ENCODE data around the gene CCR6. TPM values are rescaled to one million over a fixed set of nuclear protein-coding genes. Genes with fewer than 3 reads are reported as not detected.
A peak's percentile ranks its signal among the peaks of the same experiment; 100 is the strongest.

CCR6 gene
- total and polyA plus RNA-seq, 2 of the 13 experiments (the other 11 are each of a cell fraction or from before 2014, with no cell fraction given) = 4.5 to 8.7 TPM

- TF ChIP-seq BHLHE40 (IDR thresholded peaks at IDR 0.05; ENCODE audit: low read length) (no peak), RERE (CRISPR knock-in tag; IDR thresholded peaks at IDR 0.05; ENCODE audit: low read depth) (no peak)
Measured at GRCh38 chr6:167094436-167094819, 28.5 kb upstream of the CCR6 start (continued).

- BruUV-seq (replicated peaks) = no TSS peak
- Histone ChIP-seq H2AFZ (ENCODE audit: low read length) (no peak overlapping the region), H3K4me2 (ENCODE audit: low read depth, low read length) (0 out of 2 replicates have a peak overlapping the region, but pooled peaks have one; percentile 9), H3K36me3 (replicated peaks in 1 of 2; ENCODE audit: control insufficient read depth in 1 of 2, insufficient read depth in 2 of 2, low read length in 2 of 2) (no peaks in the 10 kb centered on the region), H4K20me1 (ENCODE audit: insufficient read depth, low read length) (no peaks in the 10 kb centered on the region), H3K27me3 (ENCODE audit: control insufficient read depth in 1 of 2, insufficient read depth in 2 of 2, low read length in 2 of 2) (peaks cover 4 to 14% of the 10 kb centered on the region in 2 experiments; a peak in 4 of 5 replicates), H3K9ac (ENCODE audit: insufficient read depth, low read depth, low read length) (no peak overlapping the region), H3K9me3 (ENCODE audit: low read length) (no peaks in the 10 kb centered on the region), H3K4me1 (ENCODE audit: insufficient read depth, low read length) (peaks cover 11% of the 10 kb centered on the region), H3K4me3 (replicated peaks in 1 of 3; ENCODE audit: insufficient read depth in 1 of 3, low read depth in 2 of 3, low read length in 3 of 3) (no peak overlapping the region), H3K79me2 (ENCODE audit: insufficient read depth, low read length) (no peaks in the 10 kb centered on the region), H3K27ac (ENCODE audit: extremely low read length, insufficient read depth, low read length) (no peak overlapping the region)
- ChIA-PET CTCF (ENCODE audit: low intra/inter-chr PET ratio, low total read pairs) (no interaction called here), POLR2A (no interaction called here)
- in situ Hi-C loops (cut with HindIII; ENCODE audit: extremely low pct_ligation_motif_present, low pct_unique_long_range_greater_than_20kb) (no loop called here), intact Hi-C loops (cut with micrococcal nuclease; ENCODE audit: unreplicated experiment) (no loop called here)
- ATAC-seq (no peak; the same call in 2 of the 3 replicates), FAIRE-seq (no peak), DNase-seq (ENCODE audit: low spot score) (no peak)
- WGBS (ENCODE audit: low lambda C conversion rate) = 62% methylated on average over 4 of the region's 4 CpGs
- no peak for TF ChIP-seq HOXA5 (CRISPR knock-in tag; IDR thresholded peaks at IDR 0.05)
- TF ChIP-seq GATAD2A (CRISPR knock-in tag; IDR thresholded peaks at IDR 0.05) = no peak
- peak; percentile 62; the same call in 1 of the 2 replicates for TF ChIP-seq SIX1 (CRISPR knock-in tag; IDR thresholded peaks at IDR 0.05; ENCODE audit: borderline replicate concordance)
- TF ChIP-seq HOXD1 (CRISPR knock-in tag; IDR thresholded peaks at IDR 0.05) = no peak
- TF ChIP-seq ZNF335 (CRISPR knock-in tag; IDR thresholded peaks at IDR 0.05) = no peak
- TF ChIP-seq ARNT2 (CRISPR knock-in tag; IDR thresholded peaks at IDR 0.05; ENCODE audit: low read depth) = no peak
- TF ChIP-seq RORA (CRISPR knock-in tag; IDR thresholded peaks at IDR 0.05) = no peak
- no peak for TF ChIP-seq SMAD9 (CRISPR knock-in tag; IDR thresholded peaks at IDR 0.05)
Measured at GRCh38 chr6:167094820-167095637, 27.9 kb upstream of the CCR6 start.

Data from HepG2 (cell line).